Measurements from ENCODE around the gene EPHA6. TPM values are rescaled to one million over a fixed set of nuclear protein-coding genes. Genes with fewer than 3 reads are reported as not detected.

The EPHA6 gene
- total and polyA plus RNA-seq, 10 of the 15 experiments (the other 5 are each of a cell fraction or from before 2014, with no cell fraction given) = not detected

DNA sequence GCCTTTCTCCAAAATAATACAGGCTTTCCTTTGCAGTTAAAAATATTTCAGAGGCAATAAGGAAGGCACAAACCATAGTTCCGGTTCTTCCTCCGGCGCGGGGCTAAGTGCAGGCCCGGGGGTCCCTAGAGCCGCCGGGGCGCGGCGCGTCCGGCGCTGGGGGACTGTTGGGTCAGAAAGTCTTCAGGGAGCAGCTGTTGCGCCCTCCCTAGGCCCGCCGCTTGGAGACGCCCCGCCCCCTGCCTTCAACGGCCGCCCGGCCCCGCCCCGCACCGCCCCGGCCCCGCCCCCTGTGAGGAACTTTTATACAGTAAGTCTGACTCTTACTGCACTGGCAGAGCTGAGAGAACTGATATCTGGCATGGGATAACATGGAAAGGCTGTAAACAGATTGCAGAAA is 667.0 kb downstream of the EPHA6 start (continued):
- TF ChIP-seq BCL11A (IDR thresholded peaks at IDR 0.05; ENCODE audit: low read depth, low read length) (no peak), NFYA (IDR thresholded peaks at IDR 0.05; ENCODE audit: borderline replicate concordance, low read depth, low read length) (no peak)
- TF ChIP-seq, protein P1, sequence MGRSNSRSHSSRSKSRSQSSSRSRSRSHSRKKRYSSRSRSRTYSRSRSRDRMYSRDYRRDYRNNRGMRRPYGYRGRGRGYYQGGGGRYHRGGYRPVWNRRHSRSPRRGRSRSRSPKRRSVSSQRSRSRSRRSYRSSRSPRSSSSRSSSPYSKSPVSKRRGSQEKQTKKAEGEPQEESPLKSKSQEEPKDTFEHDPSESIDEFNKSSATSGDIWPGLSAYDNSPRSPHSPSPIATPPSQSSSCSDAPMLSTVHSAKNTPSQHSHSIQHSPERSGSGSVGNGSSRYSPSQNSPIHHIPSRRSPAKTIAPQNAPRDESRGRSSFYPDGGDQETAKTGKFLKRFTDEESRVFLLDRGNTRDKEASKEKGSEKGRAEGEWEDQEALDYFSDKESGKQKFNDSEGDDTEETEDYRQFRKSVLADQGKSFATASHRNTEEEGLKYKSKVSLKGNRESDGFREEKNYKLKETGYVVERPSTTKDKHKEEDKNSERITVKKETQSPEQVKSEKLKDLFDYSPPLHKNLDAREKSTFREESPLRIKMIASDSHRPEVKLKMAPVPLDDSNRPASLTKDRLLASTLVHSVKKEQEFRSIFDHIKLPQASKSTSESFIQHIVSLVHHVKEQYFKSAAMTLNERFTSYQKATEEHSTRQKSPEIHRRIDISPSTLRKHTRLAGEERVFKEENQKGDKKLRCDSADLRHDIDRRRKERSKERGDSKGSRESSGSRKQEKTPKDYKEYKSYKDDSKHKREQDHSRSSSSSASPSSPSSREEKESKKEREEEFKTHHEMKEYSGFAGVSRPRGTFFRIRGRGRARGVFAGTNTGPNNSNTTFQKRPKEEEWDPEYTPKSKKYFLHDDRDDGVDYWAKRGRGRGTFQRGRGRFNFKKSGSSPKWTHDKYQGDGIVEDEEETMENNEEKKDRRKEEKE (IDR thresholded peaks at IDR 0.05) = no peak

DNA sequence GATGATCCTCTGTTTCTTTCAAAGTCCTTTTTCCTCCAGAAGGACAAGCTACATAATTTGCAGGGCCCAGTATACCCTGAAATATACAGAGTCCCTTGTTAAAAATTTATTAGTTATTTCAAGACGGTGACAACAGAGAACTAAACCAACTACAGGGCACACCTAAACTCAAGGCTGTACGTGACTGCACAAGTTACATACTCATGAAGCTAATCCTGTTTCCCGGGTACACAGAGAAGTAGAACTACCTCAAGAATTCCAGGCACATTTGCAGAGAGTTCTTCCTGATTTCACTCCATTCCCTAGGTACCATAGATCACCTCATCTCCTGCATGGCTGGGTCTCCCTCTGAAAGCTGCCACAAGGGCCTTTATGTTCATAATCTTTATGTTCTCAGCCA is 670.8 kb downstream of the EPHA6 start:
- RAD21 ChIA-PET (ENCODE audit: unreplicated experiment) = no interaction called here
- H3K36me3 ChIP-seq (ENCODE audit: control insufficient read depth in 2 of 2, insufficient read depth in 2 of 2, low read length in 1 of 2) = no peaks in the 10 kb centered on the region
- CTCF ChIA-PET = no interaction called here
- TF ChIP-seq MYB (IDR thresholded peaks at IDR 0.05; ENCODE audit: borderline replicate concordance, low read depth, low read length) (no peak), HDGF (IDR thresholded peaks at IDR 0.05) (no peak), NFIC (IDR thresholded peaks at IDR 0.05; ENCODE audit: low read depth, low read length) (no peak), MEF2A (IDR thresholded peaks at IDR 0.05; ENCODE audit: insufficient read depth, low read depth, low read length) (no peak), NRF1 (conservative IDR thresholded peaks at IDR 0.05; ENCODE audit: low read depth, low read length) (no peak), POLR2A (IDR thresholded peaks at IDR 0.05; ENCODE audit: low read depth, low read length) (no peak), CREM (IDR thresholded peaks at IDR 0.05; ENCODE audit: low read depth) (no peak), CBX5 (IDR thresholded peaks at IDR 0.05; ENCODE audit: low read depth) (no peak)
- TF ChIP-seq, protein P1 (IDR thresholded peaks at IDR 0.05) = no peak
- TF ChIP-seq, protein P2, sequence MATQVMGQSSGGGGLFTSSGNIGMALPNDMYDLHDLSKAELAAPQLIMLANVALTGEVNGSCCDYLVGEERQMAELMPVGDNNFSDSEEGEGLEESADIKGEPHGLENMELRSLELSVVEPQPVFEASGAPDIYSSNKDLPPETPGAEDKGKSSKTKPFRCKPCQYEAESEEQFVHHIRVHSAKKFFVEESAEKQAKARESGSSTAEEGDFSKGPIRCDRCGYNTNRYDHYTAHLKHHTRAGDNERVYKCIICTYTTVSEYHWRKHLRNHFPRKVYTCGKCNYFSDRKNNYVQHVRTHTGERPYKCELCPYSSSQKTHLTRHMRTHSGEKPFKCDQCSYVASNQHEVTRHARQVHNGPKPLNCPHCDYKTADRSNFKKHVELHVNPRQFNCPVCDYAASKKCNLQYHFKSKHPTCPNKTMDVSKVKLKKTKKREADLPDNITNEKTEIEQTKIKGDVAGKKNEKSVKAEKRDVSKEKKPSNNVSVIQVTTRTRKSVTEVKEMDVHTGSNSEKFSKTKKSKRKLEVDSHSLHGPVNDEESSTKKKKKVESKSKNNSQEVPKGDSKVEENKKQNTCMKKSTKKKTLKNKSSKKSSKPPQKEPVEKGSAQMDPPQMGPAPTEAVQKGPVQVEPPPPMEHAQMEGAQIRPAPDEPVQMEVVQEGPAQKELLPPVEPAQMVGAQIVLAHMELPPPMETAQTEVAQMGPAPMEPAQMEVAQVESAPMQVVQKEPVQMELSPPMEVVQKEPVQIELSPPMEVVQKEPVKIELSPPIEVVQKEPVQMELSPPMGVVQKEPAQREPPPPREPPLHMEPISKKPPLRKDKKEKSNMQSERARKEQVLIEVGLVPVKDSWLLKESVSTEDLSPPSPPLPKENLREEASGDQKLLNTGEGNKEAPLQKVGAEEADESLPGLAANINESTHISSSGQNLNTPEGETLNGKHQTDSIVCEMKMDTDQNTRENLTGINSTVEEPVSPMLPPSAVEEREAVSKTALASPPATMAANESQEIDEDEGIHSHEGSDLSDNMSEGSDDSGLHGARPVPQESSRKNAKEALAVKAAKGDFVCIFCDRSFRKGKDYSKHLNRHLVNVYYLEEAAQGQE (IDR thresholded peaks at IDR 0.05; ENCODE audit: low read depth, low read length) = no peak
- TF ChIP-seq, protein P3, sequence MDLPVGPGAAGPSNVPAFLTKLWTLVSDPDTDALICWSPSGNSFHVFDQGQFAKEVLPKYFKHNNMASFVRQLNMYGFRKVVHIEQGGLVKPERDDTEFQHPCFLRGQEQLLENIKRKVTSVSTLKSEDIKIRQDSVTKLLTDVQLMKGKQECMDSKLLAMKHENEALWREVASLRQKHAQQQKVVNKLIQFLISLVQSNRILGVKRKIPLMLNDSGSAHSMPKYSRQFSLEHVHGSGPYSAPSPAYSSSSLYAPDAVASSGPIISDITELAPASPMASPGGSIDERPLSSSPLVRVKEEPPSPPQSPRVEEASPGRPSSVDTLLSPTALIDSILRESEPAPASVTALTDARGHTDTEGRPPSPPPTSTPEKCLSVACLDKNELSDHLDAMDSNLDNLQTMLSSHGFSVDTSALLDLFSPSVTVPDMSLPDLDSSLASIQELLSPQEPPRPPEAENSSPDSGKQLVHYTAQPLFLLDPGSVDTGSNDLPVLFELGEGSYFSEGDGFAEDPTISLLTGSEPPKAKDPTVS (IDR thresholded peaks at IDR 0.05; ENCODE audit: low read depth, low read length) = no peak

More for the DNA sequence above, 670.8 kb downstream of the EPHA6 start:
- WGBS (ENCODE audit: insufficient coverage, insufficient replicate concordance, low lambda C conversion rate, missing lambda C conversion rate) = 7% methylated on average over 3 of the region's 3 CpGs
- Histone ChIP-seq H4K20me1 (ENCODE audit: control insufficient read depth, insufficient read depth) (no peaks in the 10 kb centered on the region), H2AFZ (ENCODE audit: control insufficient read depth, low read depth, low read length) (no peak overlapping the region), H3K4me2 (ENCODE audit: control insufficient read depth, insufficient read depth) (no peak overlapping the region), H3K4me1 (ENCODE audit: control insufficient read depth, insufficient read depth, low read length) (no peaks in the 10 kb centered on the region), H3K4me3 (no peak overlapping the region), H3K27me3 (replicated peaks in 1 of 2; ENCODE audit: control insufficient read depth in 2 of 2, insufficient read depth in 2 of 2, low read length in 1 of 2) (no peaks in the 10 kb centered on the region), H3K9ac (ENCODE audit: control insufficient read depth, insufficient read depth, low read length) (no peak overlapping the region), H3K9me3 (replicated peaks; ENCODE audit: control insufficient read depth, insufficient read depth, low read length) (no peaks in the 10 kb centered on the region), H3K27ac (ENCODE audit: control insufficient read depth, insufficient read depth) (no peak overlapping the region), H3K79me2 (ENCODE audit: control insufficient read depth, insufficient read depth, low read length) (no peaks in the 10 kb centered on the region)
- no peak for FAIRE-seq
- ChIA-PET POLR2A (interaction anchor here (0.6 kb wide), 1 partner anchor 42 kb away, joined by 6 read pairs; no protein-coding TSS in a partner anchor), SMC1A (ENCODE audit: uncharacterized antibody, unreplicated experiment) (no interaction called here)
- no peak for ATAC-seq
- intact Hi-C loops (cut with micrococcal nuclease; ENCODE audit: unreplicated experiment) (no loop called here), in situ Hi-C loops (cut with MboI) (no loop called here)
- no peak for DNase-seq (ENCODE audit: low read depth, low spot score)
- BruUV-seq (replicated peaks) = no TSS peak

Measured in GM12878 (cell line).